Activated naive CD8-positive, alpha-beta T cell treated with anti-CD3 and anti-CD28 coated beads, Interleukin-2, amount 50 U/mL, for 16 hours (primary cell): ENCODE results near the gene MCOLN3.
"Not testable (repeated sequence)": the region's sequence is repeated elsewhere in the genome, so short reads cannot be mapped to it uniquely, and the experiment has no call there.

Experiments
- DNase-seq: peaks from one replicate; pipeline ENCODE4 v3.0.0-alpha.2; 2020; ENCODE audit warnings: low read depth, low spot score

MCOLN3 gene

GRCh38 chr1:84991097-84991920, 57.0 kb downstream of the MCOLN3 start:
- DNase-seq: no peak

GRCh38 chr1:84988588-84988987, 59.7 kb downstream of the MCOLN3 start:
- no peak for DNase-seq

GRCh38 chr1:84986561-84986960, 61.7 kb downstream of the MCOLN3 start:
- DNase-seq: not testable (repeated sequence)

- DNase-seq: no peak
Measured at GRCh38 chr1:84985365-84985764, 62.9 kb downstream of the MCOLN3 start.

GRCh38 chr1:84982395-84982794, 65.9 kb downstream of the MCOLN3 start:
- no peak for DNase-seq

GRCh38 chr1:84975035-84975434, 73.3 kb downstream of the MCOLN3 start:
- DNase-seq: no peak

- no peak for DNase-seq
Measured at GRCh38 chr1:84973498-84974334, 74.6 kb downstream of the MCOLN3 start.

GRCh38 chr1:84972377-84972987, 75.8 kb downstream of the MCOLN3 start:
- DNase-seq: no peak

GRCh38 chr1:84971957-84972356, 76.3 kb downstream of the MCOLN3 start:
- no peak for DNase-seq

- DNase-seq: no peak
Measured at GRCh38 chr1:84969489-84970250, 78.6 kb downstream of the MCOLN3 start.

- no peak for DNase-seq
Measured at GRCh38 chr1:84968865-84969264, 79.4 kb downstream of the MCOLN3 start.

- DNase-seq: no peak
Measured at GRCh38 chr1:84968101-84968500, 80.2 kb downstream of the MCOLN3 start.
